ENCODE data around the gene CYFIP1.

The CYFIP1 gene

GRCh38 chr15:22967084-22967770 is 12.9 kb downstream of the CYFIP1 start:
- DNase-seq, result no peak

- peak; percentile 2 for DNase-seq
Observed at GRCh38 chr15:22966321-22967083, 13.7 kb downstream of the CYFIP1 start.

GRCh38 chr15:22963641-22964040 is 16.5 kb downstream of the CYFIP1 start:
- DNase-seq, result no peak

GRCh38 chr15:22962611-22963010 is 17.6 kb downstream of the CYFIP1 start:
- DNase-seq, result no peak

- DNase-seq, result no peak
Observed at GRCh38 chr15:22961762-22962161, 18.4 kb downstream of the CYFIP1 start.

GRCh38 chr15:22960556-22960955 is 19.6 kb downstream of the CYFIP1 start:
- no peak for DNase-seq

GRCh38 chr15:22960126-22960525 is 20.0 kb downstream of the CYFIP1 start:
- no peak for DNase-seq

- no peak for DNase-seq
Observed at GRCh38 chr15:22959321-22960101, 20.7 kb downstream of the CYFIP1 start.

GRCh38 chr15:22958487-22959280 is 21.5 kb downstream of the CYFIP1 start:
- no peak for DNase-seq

- no peak for DNase-seq
Observed at GRCh38 chr15:22956978-22957260, 23.2 kb downstream of the CYFIP1 start.

- DNase-seq, result no peak
Observed at GRCh38 chr15:22956257-22956977, 23.8 kb downstream of the CYFIP1 start.

- DNase-seq, result no peak
Observed at GRCh38 chr15:22955544-22956119, 24.5 kb downstream of the CYFIP1 start.

- DNase-seq, result no peak
Observed at GRCh38 chr15:22954798-22955543, 25.2 kb downstream of the CYFIP1 start.

GRCh38 chr15:22954326-22954725 is 25.8 kb downstream of the CYFIP1 start:
- no peak for DNase-seq

GRCh38 chr15:22952796-22953579 is 27.2 kb downstream of the CYFIP1 start:
- DNase-seq, result no peak

- DNase-seq, result no peak
Observed at GRCh38 chr15:22951381-22952280, 28.5 kb downstream of the CYFIP1 start.

GRCh38 chr15:22951031-22951380 is 29.2 kb downstream of the CYFIP1 start:
- DNase-seq, result no peak

GRCh38 chr15:22950256-22950990 is 29.7 kb downstream of the CYFIP1 start:
- no peak for DNase-seq

- no peak for DNase-seq
Observed at GRCh38 chr15:22949074-22949547, 31.1 kb downstream of the CYFIP1 start.

All from NCI-H2029 (cell line).